ENCODE data around the gene MMP28. TPM values are rescaled to one million over a fixed set of nuclear protein-coding genes. Genes with fewer than 3 reads are reported as not detected.

Gene MMP28
- total RNA-seq, 2 experiments from 2014 or later: not detected

- intact Hi-C loops (cut with micrococcal nuclease; ENCODE audit: unreplicated experiment): loop anchor here (2.0 to 5.0 kb wide), 2 partner anchors 204 to 433 kb away; no protein-coding TSS in a partner anchor
- CTCF ChIA-PET (ENCODE audit: unreplicated experiment): interaction anchor here (0.6 kb wide), 1 partner anchor 138 kb away, joined by 3 read pairs; no protein-coding TSS in a partner anchor
- no TSS peak for BruUV-seq (replicated peaks)
- Histone ChIP-seq H3K79me2 (ENCODE audit: insufficient read depth, low read depth, low read length) (no peaks in the 10 kb centered on the region), H3K4me2 (ENCODE audit: low read length) (no peak overlapping the region), H3K27ac (ENCODE audit: low read depth, low read length, poor library complexity, severe bottlenecking) (no peak overlapping the region), H4K20me1 (ENCODE audit: insufficient read depth, low read length) (no peaks in the 10 kb centered on the region), H3K36me3 (ENCODE audit: insufficient read depth, low read length) (no peaks in the 10 kb centered on the region), H3K4me1 (ENCODE audit: insufficient read depth, low read length, poor library complexity, severe bottlenecking) (no peaks in the 10 kb centered on the region), H3K9me2 (ENCODE audit: insufficient read depth, low read length) (no peaks in the 10 kb centered on the region), H3K4me3 (ENCODE audit: low read depth, low read length, poor library complexity, severe bottlenecking) (no peak overlapping the region), H2AFZ (ENCODE audit: low read length) (no peak overlapping the region), H3K9me3 (ENCODE audit: low read length) (no peaks in the 10 kb centered on the region)
- POLR2A ChIA-PET: interaction anchor here (0.6 to 1.0 kb wide), 2 partner anchors 20 to 133 kb away, joined by 4 to 6 read pairs; no protein-coding TSS in a partner anchor
- no peak for DNase-seq (ENCODE audit: low spot score)
- TF ChIP-seq EZH2phosphoT487 (IDR thresholded peaks at IDR 0.05; ENCODE audit: borderline replicate concordance, low read depth, low read length) (no peak), CTCF (conservative IDR thresholded peaks at IDR 0.05; ENCODE audit: low read length) (no peak)
These were observed 49.6 kb downstream of the MMP28 start for GRCh38 chr17:35745749-35746320.

- Histone ChIP-seq H3K4me3 (ENCODE audit: low read depth, low read length, poor library complexity, severe bottlenecking) (no peak overlapping the region), H2AFZ (ENCODE audit: low read length) (no peak overlapping the region), H3K4me2 (ENCODE audit: low read length) (no peak overlapping the region), H3K9me2 (ENCODE audit: insufficient read depth, low read length) (no peaks in the 10 kb centered on the region), H4K20me1 (ENCODE audit: insufficient read depth, low read length) (no peaks in the 10 kb centered on the region), H3K27ac (ENCODE audit: low read depth, low read length, poor library complexity, severe bottlenecking) (no peak overlapping the region), H3K79me2 (ENCODE audit: insufficient read depth, low read depth, low read length) (no peaks in the 10 kb centered on the region), H3K4me1 (ENCODE audit: insufficient read depth, low read length, poor library complexity, severe bottlenecking) (no peaks in the 10 kb centered on the region), H3K9me3 (ENCODE audit: low read length) (no peaks in the 10 kb centered on the region), H3K36me3 (ENCODE audit: insufficient read depth, low read length) (no peaks in the 10 kb centered on the region)
- CTCF ChIA-PET (ENCODE audit: unreplicated experiment): interaction anchor here (0.6 kb wide), 1 partner anchor 138 kb away, joined by 3 read pairs; no protein-coding TSS in a partner anchor
- intact Hi-C loops (cut with micrococcal nuclease; ENCODE audit: unreplicated experiment): loop anchor here (5.0 kb wide), 1 partner anchor 203 kb away; no protein-coding TSS in a partner anchor
- no peak for DNase-seq (ENCODE audit: low spot score)
- BruUV-seq (replicated peaks): no TSS peak
- POLR2A ChIA-PET: interaction anchor here (0.6 to 1.0 kb wide), 2 partner anchors 19 to 132 kb away, joined by 4 to 6 read pairs; no protein-coding TSS in a partner anchor
- TF ChIP-seq CTCF (conservative IDR thresholded peaks at IDR 0.05; ENCODE audit: low read length): no peak
- TF ChIP-seq EZH2phosphoT487 (IDR thresholded peaks at IDR 0.05; ENCODE audit: borderline replicate concordance, low read depth, low read length): no peak
These were observed 50.2 kb downstream of the MMP28 start for GRCh38 chr17:35745246-35745645.

GRCh38 chr17:35744830-35745229, 50.6 kb downstream of the MMP28 start:
- Histone ChIP-seq H3K36me3 (ENCODE audit: insufficient read depth, low read length) (no peaks in the 10 kb centered on the region), H3K79me2 (ENCODE audit: insufficient read depth, low read depth, low read length) (no peaks in the 10 kb centered on the region), H2AFZ (ENCODE audit: low read length) (no peak overlapping the region), H3K9me2 (ENCODE audit: insufficient read depth, low read length) (no peaks in the 10 kb centered on the region), H3K4me1 (ENCODE audit: insufficient read depth, low read length, poor library complexity, severe bottlenecking) (no peaks in the 10 kb centered on the region), H3K27ac (ENCODE audit: low read depth, low read length, poor library complexity, severe bottlenecking) (no peak overlapping the region), H3K4me3 (ENCODE audit: low read depth, low read length, poor library complexity, severe bottlenecking) (no peak overlapping the region), H3K9me3 (ENCODE audit: low read length) (no peaks in the 10 kb centered on the region), H4K20me1 (ENCODE audit: insufficient read depth, low read length) (no peaks in the 10 kb centered on the region), H3K4me2 (ENCODE audit: low read length) (no peak overlapping the region)
- POLR2A ChIA-PET: interaction anchor here (1.0 kb wide), 1 partner anchor 132 kb away, joined by 4 read pairs; no protein-coding TSS in a partner anchor
- TF ChIP-seq EZH2phosphoT487 (IDR thresholded peaks at IDR 0.05; ENCODE audit: borderline replicate concordance, low read depth, low read length) (no peak), CTCF (conservative IDR thresholded peaks at IDR 0.05; ENCODE audit: low read length) (no peak)
- CTCF ChIA-PET (ENCODE audit: unreplicated experiment): no interaction called here
- no peak for DNase-seq (ENCODE audit: low spot score)
- no TSS peak for BruUV-seq (replicated peaks)
- intact Hi-C loops (cut with micrococcal nuclease; ENCODE audit: unreplicated experiment): loop anchor here (5.0 kb wide), 1 partner anchor 203 kb away; no protein-coding TSS in a partner anchor
